Measurements from ENCODE around the gene PRKCSH. TPM values are rescaled to one million over a fixed set of nuclear protein-coding genes. Genes with fewer than 3 reads are reported as not detected.

Gene PRKCSH
- total and polyA plus RNA-seq, 2 donors from 2014 or later = 182 to 278 TPM

GRCh38 chr19:11418094-11418548 is 17.3 kb upstream of the PRKCSH start:
- no peaks in the 10 kb centered on the region for H3K36me3 ChIP-seq (ENCODE audit: control insufficient read depth in 2 of 3, insufficient read depth in 3 of 3, low read length in 3 of 3)
- peak overlapping the region; percentile 46 to 82 (median 78) for H3K4me3 ChIP-seq (ENCODE audit: low read length in 3 of 3)
- peak in 3 of 5 donors; percentile 72 to 89 (median 88) for DNase-seq
- H3K9me3 ChIP-seq (ENCODE audit: control insufficient read depth in 2 of 3, insufficient read depth in 1 of 3, low read length in 3 of 3) = no peaks in the 10 kb centered on the region
- intact Hi-C loops (cut with DNase I) = no loop called here
- TF ChIP-seq CTCF (IDR thresholded peaks at IDR 0.05; ENCODE audit: borderline replicate concordance, extremely low read depth, insufficient read depth) = no peak
- H3K4me1 ChIP-seq (ENCODE audit: control insufficient read depth in 2 of 3, insufficient read depth in 2 of 3, low read depth in 1 of 3, low read length in 3 of 3) = peaks cover 0 to 20% (median 6%) of the 10 kb centered on the region in 3 donors
- no peak for FAIRE-seq
- H3K27me3 ChIP-seq (ENCODE audit: control insufficient read depth, insufficient read depth, low read length) = peaks cover 6% of the 10 kb centered on the region
- peak overlapping the region; percentile 91 to 93 for H3K27ac ChIP-seq (ENCODE audit: low read depth in 2 of 2, low read length in 2 of 2)
- peak overlapping the region in 1 of 3 donors; percentile 83 for H3K9ac ChIP-seq (ENCODE audit: low read length in 3 of 3)

GRCh38 chr19:11418549-11419506 is 16.6 kb upstream of the PRKCSH start, which contains the start of gene RGL3:
Gene RGL3, minus strand, starts transcription at chr19:11419314. Its CDS starts 36 bp downstream, at chr19:11419278.
- intact Hi-C loops (cut with DNase I) = no loop called here
- TF ChIP-seq CTCF (IDR thresholded peaks at IDR 0.05; ENCODE audit: borderline replicate concordance, extremely low read depth, insufficient read depth) = no peak
- Histone ChIP-seq H3K4me3 (ENCODE audit: low read length in 3 of 3) (peak within 1 kb of the TSS; percentile 46 to 82 (median 78)), H3K27ac (ENCODE audit: low read depth in 2 of 2, low read length in 2 of 2) (peak within 1 kb of the TSS; percentile 91 to 93), H3K4me1 (ENCODE audit: control insufficient read depth in 2 of 3, insufficient read depth in 2 of 3, low read depth in 1 of 3, low read length in 3 of 3) (peaks cover 0 to 20% (median 6%) of the 10 kb centered on the region in 3 donors), H3K9ac (ENCODE audit: low read length in 3 of 3) (peak within 1 kb of the TSS in 2 of 3 donors; percentile 83 to 93), H3K36me3 (ENCODE audit: control insufficient read depth in 2 of 3, insufficient read depth in 3 of 3, low read length in 3 of 3) (no peaks in the 10 kb centered on the region), H3K27me3 (ENCODE audit: control insufficient read depth, insufficient read depth, low read length) (peaks cover 11% of the 10 kb centered on the region), H3K9me3 (ENCODE audit: control insufficient read depth in 2 of 3, insufficient read depth in 1 of 3, low read length in 3 of 3) (no peaks in the 10 kb centered on the region)
- DNase-seq (peak; percentile 69 to 87 (median 86)), FAIRE-seq (no peak)

GRCh38 chr19:11420429-11421370 is 14.7 kb upstream of the PRKCSH start:
- Histone ChIP-seq H3K27ac (ENCODE audit: low read depth in 2 of 2, low read length in 2 of 2) (peak overlapping the region; percentile 59 to 76), H3K4me1 (ENCODE audit: control insufficient read depth in 2 of 3, insufficient read depth in 2 of 3, low read depth in 1 of 3, low read length in 3 of 3) (peaks cover 0 to 20% (median 6%) of the 10 kb centered on the region in 3 donors), H3K27me3 (ENCODE audit: control insufficient read depth, insufficient read depth, low read length) (peaks cover 11% of the 10 kb centered on the region), H3K9me3 (ENCODE audit: control insufficient read depth in 2 of 3, insufficient read depth in 1 of 3, low read length in 3 of 3) (no peaks in the 10 kb centered on the region), H3K4me3 (ENCODE audit: low read length in 3 of 3) (peak overlapping the region; percentile 24 to 64 (median 39)), H3K36me3 (ENCODE audit: control insufficient read depth in 2 of 3, insufficient read depth in 3 of 3, low read length in 3 of 3) (no peaks in the 10 kb centered on the region), H3K9ac (ENCODE audit: low read length in 3 of 3) (peak overlapping the region in 2 of 3 donors; percentile 38 to 78)
- no peak for FAIRE-seq
- peak; percentile 51 to 83 (median 76) for DNase-seq
- intact Hi-C loops (cut with DNase I) = no loop called here
- TF ChIP-seq CTCF (IDR thresholded peaks at IDR 0.05; ENCODE audit: borderline replicate concordance, extremely low read depth, insufficient read depth) = no peak

Measured in kidney (tissue), 14 donors.